ENCODE data around the gene DCXR.

DCXR gene

DNA sequence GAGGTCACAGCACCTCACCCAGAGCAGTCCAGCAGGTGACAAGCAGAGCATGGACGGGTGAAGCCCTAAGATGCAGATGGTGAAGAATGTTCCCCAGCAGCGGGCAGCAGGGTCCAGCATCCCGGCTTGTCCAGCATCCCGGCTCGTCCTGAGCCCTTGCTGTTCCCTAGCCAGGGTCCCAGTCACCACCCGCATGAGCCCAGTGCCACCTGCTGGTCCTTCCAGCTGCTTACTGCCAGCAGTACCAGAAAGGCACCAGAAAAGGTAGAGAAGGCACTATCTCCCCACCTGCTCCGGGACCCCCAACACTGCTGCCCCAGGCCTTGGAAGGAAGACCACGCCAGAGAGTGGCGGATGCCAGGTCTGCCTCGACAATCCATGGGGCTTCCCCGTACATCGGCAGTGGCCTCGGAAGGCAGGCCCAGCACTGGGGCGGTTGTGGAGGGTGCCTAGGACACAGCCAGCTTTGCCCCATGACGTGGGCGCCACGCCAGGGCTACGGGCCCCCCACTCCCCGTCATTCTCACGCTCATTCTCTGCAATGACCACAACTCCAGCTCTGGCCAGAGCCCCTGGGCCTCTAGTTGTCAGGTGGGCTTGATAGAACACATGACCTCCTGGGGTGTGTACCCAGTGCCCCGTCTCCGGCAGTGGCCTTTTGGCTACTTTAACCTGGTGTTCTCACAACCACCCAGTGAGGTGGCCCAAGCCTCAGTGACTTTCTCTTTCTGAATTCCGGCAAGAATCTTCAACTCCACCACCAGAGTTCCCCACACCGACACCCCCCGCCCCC lies 16.2 kb downstream of the DCXR start:
- peak; percentile 26 for DNase-seq

DNA sequence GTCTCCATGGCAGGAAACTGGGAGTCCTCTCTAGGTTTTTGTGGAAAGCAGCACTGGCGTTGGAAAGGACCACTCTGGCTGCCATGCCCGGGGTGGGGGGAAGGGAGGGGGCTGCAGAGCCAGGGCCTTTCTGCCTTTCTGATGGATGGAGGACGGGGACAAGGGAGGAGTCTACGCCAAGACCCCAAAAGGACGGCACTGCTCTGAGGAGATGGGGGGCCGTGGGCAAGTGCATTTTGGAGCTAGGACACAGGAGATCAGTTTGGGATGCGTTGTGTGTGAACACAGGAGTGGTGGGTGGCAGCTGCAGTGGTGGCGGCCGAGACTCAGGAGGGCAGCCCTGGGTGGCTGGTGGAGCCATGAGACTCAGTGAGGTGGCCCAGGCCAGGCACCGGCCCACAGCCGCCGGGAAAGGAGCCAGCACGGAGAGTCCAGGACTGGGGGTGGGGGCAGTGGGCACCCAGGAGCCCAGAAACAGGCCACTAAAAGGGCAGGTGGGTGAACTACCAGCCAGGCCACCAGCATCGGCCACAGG lies 16.9 kb downstream of the DCXR start:
- DNase-seq = no peak

DNA sequence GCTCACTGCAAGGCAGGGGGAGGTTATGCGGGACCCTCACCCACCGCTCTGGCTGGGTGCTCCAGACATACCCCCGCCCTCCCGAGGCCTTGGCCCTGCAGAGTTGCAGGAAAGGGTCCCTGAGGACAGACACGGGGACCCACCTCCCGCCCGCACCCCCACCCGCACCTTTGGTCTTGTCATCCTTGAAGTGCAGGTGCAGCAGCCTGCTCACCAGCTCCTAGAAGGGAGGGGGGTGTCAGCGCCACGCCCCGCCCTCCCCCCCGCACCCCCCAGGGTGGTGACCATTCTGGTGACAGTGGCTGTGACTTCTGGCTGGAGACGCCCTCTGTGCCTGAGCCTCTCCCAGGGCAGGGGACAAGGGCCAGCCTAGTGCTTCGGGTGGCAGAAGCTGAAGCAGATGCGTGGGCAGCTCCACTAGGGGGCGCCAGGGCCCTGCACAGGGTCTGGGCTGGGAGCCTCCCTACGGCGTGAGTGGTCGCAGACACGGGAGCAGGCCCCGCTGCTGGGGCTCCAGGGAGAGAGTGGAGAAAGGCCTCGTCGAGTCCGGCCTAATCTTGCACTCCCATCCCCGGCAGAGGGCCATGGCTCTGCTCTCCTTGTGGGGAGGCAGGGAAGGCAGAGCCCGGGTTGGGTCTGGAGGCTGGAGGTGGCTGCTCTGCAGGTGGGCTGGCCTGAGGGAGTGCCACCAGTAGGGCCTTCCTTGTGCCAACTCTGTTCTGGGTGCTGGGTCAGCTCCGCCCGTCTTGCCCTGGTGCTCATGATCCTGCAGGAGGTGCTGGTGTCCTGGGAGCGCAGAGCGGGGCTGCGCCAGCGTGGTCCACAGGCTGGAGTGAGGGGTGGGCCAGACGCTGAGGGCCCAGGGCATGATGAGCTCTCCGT lies 17.6 kb downstream of the DCXR start:
- no peak for DNase-seq

DNA sequence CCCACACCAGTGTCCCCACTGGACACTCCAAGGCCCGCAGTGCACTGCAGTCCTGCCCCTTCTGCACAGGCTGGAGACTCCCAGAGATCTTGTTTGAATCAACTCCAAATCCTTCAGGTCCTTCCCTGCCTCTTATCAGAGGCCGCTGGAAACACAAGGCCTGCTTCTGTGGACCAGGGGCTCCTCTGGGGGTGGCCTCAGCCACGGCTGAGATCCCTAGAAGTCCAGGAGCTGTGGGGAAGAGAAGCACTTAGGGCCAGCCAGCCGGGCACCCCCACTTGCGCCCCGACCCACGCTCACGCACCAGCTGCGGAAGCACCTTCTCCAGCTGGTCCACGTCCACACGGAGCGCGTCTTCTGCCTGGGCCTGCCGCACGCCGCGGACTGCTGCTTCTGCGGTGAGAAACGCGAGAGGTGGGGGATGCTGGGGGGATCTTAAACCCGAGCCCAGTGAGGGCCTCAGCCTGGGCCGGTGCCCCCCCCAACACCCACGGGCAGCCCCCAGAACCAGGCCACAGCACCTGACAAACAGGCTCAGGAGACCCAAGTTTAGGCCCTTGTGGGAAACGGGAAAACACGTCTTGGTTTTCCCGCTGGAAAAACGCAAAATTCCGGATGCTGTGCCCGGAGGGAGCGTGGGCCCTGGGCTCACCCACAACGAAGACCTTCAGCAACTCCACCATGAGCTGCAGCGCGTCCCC lies 18.4 kb downstream of the DCXR start:
- no peak for DNase-seq

DNA sequence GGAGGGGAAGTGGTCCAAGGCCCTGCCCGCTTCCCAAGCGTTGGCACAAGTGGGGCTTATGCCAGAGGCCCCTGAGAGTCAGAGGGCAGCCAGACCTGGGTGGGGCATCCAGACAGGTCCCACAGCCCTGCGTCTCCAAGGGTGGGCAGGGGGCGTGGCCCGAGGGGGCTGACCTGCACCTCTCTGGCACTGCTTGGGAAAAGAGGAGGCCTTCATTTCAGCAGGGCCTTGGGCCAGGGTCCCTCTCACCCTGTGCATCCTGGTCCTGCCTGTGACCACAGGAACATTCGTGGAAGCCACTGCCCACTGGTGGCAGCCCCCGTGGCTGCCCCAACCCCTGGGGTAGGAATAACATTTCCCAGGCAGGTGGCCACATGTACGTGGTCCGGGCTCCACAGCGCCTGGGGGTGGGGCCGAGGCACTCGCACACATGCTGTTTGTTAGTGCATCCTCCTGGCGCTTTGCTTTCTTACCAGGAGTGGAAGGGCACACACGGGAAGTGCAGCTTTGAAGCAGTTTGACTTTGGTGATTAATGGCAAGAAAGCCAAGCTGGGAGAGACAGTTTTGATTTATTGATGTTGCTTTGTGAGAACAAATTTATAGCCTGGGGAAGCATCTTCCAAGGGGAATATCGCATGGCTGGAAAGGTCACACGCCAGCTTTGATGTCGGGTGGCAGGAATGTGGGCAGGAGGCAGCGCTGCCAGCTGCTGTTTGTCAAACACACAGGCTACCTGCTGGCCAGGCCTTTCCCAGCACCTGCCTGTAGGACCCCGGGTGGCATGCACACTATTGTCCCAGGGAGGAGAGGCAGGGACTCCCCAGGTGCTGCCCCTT lies 19.1 kb downstream of the DCXR start:
- DNase-seq = no peak

DNA sequence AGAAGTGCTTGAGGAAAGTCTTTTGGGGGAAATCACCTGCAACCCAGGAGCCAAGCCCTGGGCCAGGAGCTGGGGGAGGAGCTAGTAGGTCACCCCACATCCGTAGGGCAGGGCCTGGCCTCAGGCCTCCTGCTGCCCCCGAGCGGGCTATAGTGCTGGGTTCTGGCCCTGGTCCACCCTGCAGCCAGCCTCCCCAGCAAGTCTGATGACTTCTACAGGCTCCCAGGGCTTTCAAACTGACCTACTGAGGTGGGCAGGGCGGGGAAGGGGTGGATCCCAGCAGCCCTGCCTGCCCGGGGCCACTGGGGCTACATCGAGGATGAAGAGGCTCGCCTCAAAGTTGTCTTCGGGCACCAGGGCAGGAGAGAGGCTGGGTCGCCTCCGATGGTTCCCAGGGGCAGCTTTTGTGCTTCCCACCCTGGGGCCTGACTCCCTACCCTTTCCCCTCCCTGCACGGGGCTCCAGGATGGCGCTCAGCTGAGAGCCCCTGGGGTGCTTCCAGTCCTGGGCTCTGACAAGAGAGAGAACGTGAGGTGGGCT lies 19.8 kb downstream of the DCXR start:
- no peak for DNase-seq

DNA sequence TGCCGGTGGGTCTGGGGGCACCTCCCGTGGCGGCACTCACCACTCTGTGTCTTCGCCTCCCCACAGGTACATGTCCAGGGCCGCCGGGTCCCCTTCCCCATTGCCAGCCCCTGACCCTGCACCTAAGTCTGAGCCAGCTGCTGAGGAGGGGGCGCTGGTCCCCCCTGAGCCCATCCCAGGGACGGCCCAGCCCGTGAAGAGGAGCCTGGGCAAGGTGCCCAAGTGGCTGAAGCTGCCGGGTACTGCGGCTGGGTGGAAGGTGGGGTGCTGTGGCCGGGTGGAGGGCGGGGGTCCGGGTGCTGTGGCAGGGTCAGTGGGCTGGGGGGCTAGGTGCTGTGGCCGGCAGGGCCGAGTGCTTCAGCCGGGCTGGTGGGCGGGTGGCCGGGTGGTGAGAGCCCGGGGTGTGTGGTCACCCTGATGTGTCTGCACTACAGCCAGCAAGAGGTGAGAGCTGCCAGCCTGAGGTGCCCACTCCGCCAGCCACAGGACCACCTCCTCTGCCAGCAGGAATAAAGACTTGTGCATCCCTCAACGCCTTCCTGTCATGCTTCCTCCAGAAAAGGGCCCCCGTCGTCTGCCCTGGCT lies 20.5 kb downstream of the DCXR start:
- no peak for DNase-seq

DNA sequence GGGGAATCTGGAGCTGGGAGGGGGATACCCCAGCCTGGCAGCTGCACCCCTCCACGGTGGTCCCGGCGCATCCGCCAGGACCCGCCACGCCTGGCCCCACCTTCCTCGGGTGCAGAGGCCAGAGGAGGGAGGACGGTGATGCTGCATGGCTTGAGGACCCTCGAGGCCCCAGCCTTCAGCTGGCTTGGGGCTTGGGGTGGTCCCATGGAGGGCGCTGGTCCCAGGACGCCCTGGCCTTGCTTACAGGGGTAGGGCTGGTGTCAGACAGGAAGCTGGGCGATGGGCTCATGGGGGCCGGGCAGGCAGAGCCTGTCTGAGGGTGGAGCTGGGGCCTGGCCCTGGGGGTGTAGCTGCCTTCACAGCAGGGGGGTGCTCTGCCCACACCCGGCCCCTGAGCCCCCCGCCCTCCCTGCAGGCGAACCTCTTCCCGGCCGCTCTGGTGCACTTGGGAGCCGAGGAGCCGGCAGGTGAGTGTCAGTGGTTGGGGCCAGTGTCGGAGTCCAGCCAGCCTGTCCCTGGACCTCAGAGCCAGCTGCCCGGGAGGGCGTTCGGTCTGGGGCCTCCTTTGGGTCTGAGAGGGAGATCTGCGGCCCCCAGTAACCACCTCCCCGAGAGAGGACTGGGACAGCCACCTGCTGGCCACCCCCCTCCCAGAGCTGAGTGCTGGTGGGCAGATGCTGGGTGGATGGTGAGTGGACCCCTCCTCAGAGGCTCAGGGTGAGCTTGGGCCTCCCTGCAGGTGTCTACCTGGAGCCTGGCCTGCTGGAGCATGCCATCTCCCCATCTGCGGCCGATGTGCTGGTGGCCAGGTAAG lies 21.2 kb downstream of the DCXR start:
- no peak for DNase-seq

DNA sequence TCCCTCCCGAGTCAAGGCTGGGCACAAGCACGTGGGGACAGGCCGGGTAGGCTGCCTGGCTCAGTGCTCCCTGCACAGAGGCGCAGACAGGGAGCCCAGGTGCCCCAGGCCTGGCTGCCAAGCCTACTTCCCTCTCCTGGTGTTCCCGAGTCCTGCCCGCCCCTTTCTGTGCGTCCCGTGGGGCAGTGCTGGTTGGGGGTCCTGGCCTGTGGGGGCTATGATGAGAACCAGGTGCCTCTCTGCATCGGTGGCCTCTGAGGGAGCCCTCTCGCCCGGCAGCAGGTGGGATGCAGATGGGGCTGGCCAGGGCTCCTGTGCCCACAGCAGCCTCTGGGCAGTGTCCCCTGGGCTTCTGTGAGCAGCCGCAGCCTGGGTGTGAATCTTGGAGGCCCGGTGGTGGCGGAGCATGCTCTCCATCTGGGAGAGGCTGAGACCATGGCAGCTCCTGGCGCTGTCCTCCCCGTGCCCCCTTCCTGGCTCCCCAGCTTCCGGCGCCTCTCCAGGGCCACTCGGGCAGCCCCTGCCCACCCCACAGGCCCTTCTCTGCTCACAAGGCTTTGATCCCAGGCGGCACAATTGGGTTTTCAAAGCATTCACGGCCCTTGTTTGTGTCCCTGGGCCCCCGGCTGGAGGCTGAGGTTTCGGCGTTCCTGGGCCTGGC lies 22.1 kb downstream of the DCXR start:
- DNase-seq = no peak

DNA sequence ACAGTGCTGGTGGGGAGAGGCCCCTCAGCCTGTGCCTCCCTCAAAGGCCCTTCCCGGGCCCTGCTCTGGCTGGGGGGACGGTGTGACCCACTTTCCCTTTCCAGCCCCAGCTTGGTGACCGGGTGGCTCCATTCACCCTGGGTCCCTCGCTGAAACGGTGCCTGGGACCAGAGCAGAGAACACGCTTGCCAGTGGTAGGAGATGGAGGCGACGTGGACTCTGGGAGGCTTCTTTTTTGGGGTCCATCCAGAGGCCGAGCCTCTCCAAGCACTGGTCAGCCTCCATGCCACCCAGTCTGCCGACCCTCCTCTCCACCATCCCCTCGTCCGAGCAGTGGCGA lies 22.6 kb downstream of the DCXR start:
- DNase-seq = no peak

DNA sequence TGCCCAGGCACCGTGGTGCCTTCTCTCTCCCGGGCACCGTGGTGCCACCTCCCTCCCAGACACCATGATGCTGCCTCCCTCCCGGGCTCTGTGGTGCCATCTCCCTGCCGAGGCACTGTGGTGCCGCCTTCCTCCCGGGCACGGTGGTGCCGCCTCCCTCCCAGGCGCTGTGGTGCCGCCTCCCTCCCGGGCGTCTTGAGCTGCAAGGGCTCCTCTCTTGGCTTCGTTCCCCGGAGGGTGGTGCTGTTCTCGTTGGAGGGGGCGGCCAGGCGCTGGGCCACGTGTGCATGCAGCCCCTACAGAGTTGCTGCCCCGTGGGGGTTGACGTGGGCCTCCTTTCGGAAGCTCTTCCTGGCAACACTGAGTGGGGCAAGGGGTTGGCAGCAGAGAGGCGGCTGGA lies 23.1 kb downstream of the DCXR start:
- DNase-seq = no peak

DNA sequence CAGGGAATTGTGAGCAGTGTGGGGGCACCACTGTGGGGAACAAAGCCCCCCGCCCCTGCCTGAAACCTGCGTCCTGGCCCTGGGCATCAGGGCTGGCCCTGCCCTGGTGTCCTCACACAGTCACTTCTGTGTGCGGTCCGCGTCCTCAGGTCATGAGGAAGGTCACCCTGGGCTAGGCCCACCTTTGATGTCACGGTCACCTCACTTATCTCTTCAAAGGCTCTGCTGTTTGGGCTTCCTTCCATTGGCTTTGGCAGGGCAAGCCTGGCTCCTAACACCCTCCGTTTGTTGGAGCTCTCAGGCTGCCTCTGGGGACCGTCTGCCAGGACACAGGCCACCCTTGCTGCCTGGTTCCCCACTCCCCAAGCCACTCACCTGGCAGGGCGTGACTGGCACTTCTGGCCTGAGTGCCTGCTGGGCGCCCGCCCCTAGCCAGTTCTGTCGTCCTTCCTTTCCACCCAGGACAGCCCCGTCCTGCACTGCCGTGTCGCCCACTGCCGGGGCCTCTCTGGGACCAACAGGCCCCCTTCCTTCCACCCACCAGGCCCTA lies 23.6 kb downstream of the DCXR start:
- no peak for DNase-seq

DNA sequence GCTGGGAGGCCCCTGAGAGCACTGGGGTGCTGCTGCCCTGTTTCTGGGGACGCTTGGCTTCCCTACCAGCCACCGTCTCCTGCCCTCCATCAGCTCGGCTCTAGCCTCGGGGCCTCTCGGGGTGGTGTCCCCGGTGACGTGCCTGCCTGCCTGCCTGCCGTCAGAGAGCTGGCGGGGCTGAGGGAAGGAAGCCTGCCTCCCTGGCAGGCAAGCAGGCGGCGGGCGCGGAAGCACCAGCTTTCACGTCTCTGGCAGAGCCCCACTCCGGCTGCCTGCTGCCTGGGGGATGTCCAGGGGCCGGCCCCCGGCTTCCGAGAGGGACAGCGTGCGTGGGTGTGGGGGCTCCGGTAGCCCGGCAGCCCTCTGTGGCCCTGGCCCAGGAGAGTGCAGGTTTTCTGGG lies 24.2 kb downstream of the DCXR start:
- DNase-seq = no peak

DNA sequence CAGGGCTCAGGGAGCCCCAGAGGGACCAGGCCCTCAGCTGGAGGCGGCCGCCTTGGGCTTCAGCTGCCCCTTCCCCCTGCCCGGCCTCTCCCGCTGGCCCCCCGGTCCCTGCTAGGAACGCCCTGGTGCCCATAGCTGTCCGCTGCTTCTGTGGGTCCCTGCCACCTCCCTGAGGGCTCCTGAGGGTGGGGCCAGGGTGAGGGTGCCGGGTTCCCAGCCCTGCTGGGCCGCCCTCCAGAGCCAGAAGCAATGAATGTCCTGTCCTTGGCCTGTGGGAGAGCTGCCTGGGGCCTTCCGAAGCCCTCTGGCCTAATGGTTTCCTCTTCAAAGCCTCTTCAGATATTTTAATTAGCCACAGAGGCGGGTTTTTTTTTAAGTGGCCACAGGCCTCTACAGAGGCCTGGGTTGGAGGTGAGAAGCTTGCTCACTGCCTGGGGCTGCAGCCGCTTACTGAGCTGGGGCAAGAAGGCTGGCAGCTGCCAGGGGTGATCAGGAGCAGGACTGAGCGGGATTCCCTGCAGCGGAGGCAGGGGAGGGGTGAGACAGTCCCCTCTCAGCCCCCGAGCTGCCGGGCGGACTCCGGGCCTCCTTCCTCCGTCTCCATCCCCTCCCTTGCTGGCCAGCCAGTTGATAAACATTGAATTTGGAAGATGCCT lies 24.7 kb downstream of the DCXR start:
- no peak for DNase-seq

DNA sequence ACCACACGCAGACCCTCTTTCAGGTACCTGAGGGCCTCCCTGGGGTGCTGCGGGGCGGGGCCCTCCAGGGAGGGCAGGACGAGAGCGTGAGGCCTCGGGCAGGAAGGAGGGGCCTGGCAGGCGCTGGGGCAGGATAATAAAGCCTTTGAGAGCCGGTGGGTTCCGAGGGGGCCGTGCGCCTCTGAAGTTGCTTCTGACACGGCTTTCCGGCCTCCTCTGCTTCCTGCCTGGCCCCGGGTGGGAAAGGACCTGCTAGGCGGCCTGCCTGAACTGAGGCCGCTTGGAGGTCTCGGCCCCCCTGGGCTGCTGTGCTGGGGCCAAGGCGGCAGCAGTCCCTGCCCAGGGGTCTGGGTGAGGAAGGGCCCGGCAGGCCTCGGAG lies 25.2 kb downstream of the DCXR start:
- no peak for DNase-seq

DNA sequence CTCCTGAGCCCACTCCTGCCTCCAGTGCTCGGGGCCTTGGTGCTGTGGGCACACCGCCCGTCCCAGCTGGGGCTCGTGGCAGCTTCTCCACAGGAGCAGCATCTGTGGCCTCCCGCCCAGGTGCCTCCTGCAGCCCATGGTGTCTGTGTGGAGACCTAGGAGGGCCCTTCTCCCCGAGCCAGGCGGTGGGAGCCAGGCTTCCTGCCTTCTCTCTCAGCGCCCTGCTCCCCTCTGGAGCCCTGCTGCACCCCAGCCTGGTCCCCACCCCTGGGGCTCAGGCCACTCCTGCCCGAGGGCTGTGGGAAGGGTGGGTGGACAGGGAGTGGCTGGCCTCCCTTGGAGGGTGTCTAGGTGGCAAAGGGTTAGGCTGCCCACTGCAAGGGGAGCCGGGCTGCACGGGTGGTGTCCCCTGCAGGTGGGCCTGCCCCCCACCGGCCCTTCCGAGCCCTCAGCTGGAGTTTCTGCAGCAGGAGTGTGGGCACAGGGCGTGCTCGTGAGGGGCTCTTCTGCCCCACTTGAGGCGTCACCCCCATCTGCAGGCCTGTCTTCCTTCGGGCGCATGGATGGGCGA lies 25.8 kb downstream of the DCXR start:
- no peak for DNase-seq

DNA sequence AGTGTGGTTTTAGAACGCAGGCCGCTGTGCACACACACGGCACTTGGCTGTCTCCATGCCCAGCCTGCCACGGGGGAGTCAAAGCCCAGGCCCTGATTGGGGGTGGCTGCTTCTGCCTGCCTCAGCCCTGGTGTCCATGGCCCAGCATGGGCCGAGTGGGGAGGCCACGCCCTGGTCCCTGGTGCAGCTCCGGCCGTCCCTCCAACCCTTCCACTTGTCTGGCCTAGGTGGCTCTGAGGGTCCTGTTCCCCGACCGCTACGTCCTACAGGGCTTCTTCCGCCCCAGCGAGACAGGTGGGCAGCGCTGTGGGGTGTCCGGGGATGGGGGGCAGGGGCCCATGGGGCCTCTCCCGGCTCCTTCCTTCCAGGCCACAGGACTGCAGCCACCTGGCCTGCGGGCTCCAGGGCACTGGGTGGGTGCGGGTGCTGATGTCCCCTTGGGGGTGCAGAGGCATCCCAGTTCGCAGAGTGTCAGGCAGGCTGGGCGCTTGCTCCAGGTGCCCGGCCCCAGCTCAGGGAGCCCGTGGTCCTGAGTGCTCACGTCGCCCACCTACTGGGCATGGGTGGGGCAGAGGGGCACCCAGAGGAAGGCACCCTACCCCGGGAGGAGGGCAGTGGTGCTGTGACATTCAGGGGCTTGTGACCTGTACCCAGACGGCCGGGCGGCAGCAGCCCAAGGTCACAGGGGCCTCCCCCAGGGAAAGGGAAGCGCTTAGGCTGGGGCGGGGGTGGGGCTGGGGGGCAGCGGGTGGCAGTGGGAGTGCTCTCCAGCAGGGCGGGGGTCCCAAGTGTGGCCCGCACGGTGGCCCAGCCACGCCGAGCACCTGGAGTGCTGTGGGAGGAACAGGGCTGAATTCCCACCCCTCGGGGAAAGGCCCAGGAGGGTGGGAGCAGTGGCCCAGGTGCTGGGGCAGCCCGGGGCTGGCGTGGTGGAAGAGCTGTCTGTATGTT lies 26.6 kb downstream of the DCXR start:
- no peak for DNase-seq

DNA sequence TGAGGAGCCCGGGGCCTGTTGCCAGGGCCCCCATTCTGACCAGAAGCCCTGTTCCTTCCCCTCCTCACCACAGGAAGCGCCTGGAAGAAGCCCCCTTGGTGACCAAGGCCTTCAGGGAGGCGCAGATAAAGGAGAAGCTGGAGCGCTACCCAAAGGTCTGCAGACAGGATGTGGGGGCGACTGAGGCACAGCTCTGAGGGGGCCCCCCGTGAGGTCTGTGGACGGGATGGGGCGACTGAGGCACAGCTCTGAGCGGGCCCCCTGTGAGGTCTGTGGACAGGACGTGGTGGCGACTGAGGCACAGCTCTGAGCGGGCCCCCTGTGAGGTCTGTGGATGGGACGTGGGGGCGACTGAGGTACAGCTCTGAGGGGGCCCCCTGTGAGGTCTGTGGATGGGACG lies 28.1 kb downstream of the DCXR start:
- no peak for DNase-seq
